GM19025 (cell line): ENCODE measurements around the gene TMEM63A.
A peak's percentile ranks its signal among the peaks of the same experiment; 100 is the strongest.

Experiments
- ATAC-seq: cut with Tn5 transposase; IDR thresholded peaks from one replicate; pipeline ENCODE4 v1.9.1; 2021; ENCODE audit warnings: mild to moderate bottlenecking, low read depth, moderate library complexity; ENCODE audit not compliant: unreplicated experiment

TMEM63A gene

DNA sequence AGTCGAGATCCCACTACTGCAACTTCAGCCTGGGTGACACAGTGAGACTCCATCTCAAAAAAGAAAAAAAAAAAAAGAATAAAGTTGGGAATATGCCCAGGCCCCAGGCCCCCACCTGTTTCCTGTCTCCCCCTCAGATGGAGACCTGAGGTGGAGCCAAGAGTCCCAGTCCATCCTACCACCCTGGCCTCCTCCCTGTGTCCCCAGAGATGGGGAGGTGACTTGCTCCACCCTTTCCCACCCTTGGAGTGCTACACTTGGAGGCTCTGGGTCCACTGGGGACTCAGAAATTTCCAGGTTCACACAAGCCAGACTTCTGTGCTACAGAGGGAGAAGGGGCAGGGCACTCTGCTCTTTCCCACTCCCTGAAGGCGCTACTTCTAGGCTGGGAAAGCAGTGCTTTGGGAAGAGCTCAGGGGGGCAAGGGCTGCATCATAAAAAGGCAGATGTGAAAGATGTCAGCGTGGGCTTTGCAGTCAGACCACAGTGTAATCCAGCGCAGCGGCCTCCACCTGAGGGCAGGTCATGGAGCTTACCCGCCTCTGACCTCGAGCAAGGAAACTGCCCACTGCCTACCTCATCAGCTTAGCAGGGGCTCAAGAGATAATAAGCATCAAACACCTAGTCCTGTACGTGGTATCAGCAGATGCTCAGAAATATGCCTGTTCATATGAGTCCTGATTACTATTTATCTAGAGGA is 13.4 kb downstream of the TMEM63A start:
- no peak for ATAC-seq

DNA sequence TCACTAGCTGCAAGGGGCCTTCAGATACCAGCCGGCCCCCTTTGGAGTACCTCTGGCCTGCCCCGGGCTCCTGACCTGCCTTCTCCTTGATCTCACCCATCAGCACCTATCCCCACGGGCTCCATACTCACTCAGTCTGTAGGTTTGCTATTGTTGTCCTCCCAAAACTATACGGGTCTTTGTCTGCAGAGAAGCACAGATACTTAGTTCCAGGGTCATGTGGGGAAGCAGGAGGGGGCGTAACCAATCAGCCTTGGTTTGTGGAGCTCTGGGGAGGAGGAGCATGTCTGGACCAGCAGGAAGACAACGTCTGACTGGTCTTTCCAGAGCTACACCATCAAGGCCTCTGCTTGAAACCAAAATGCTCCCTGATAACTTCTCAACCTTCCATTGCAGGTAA is 15.2 kb downstream of the TMEM63A start:
- no peak for ATAC-seq

DNA sequence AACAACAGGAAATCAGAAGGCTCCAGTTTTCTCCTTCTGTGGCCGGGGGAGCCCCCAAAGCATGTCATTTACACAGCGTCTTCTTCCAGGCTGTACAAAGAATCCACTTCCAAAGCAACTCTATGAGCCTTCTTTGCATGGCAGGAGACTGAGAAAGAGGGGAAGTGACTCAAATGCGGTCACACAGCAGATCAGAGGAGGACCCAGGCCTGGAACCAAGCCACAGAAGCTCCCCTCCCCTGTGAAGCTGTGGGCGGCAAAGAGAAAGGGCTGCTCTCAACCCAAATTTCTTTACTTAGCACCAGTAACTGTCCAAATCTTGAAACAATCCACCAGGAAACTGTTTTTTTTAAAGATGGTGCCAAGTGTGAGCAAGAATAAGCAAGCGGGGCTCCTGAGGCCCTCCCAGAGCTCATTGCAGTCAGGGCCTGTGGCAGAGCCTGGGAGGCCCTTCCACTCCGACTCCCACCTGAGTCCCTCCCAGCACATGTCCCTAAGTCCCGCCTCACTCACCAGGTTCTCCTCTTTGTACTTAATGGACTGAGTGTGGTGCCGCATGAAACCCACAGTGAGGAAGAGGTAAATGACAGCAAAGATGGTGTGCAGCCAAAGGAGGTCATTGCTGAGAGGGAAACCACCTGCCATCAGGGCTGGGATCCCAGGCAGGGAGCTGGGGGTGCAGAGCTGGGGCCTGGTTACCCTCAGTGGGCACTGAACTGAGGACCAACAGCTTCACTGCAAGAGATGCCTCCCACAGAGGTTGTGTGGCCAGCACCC is 15.9 kb downstream of the TMEM63A start:
- ATAC-seq: no peak

DNA sequence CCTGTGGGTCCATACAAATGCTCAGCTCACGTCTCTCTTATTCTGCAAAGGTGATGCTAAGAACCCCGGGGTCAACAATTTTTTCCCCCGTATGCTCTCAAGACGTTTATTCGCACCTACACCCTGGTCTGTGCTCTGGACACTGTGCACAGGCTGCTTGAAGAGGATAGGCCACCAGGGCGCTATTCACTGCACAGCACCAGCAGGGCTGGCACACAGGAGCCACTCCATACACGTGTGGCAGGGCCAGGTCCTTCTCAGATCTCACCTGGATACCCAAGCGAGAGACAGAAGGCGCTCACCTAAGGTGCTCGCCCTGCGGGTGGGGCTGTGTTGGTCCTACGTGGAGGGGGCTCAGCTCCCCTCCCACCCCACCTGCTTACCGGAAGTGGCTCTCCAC is 16.7 kb downstream of the TMEM63A start:
- no peak for ATAC-seq

DNA sequence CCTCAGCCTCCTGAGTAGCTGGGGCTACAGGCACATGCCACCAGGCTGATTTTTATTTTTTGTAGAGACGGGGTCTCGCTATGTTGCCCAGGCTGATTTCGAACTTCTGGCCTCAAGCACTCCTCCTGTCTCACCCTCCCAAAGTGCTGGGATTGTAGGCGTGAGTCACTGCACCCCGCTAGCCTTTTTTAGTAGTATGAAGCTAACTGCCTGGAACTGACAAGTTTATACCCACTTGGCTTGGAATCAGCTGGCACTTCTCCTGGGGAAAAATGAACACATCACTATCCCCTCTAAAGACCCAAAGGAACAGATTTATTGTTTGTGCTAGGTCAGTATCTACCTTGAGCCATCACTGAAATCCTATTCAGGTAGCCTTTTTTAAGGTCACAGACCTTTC is 19.0 kb downstream of the TMEM63A start:
- ATAC-seq: no peak

DNA sequence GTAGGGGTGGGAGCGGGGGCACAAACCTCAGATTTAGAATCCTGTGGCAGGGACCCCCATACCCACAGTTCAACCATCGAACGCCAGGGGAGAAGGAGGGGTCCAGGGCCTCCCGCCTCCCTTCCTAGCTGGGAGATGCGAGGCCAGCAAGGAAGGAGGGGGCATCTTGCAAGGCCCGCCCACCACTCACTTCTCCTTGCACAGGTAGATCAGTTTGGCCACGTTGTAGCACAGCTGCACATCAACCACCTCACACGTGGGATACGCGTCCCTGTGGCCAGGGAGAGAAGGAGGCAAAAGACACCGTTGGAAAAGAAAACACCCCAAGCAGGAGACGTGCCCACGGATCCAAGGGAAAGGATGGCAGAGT is 19.6 kb downstream of the TMEM63A start:
- ATAC-seq: no peak

DNA sequence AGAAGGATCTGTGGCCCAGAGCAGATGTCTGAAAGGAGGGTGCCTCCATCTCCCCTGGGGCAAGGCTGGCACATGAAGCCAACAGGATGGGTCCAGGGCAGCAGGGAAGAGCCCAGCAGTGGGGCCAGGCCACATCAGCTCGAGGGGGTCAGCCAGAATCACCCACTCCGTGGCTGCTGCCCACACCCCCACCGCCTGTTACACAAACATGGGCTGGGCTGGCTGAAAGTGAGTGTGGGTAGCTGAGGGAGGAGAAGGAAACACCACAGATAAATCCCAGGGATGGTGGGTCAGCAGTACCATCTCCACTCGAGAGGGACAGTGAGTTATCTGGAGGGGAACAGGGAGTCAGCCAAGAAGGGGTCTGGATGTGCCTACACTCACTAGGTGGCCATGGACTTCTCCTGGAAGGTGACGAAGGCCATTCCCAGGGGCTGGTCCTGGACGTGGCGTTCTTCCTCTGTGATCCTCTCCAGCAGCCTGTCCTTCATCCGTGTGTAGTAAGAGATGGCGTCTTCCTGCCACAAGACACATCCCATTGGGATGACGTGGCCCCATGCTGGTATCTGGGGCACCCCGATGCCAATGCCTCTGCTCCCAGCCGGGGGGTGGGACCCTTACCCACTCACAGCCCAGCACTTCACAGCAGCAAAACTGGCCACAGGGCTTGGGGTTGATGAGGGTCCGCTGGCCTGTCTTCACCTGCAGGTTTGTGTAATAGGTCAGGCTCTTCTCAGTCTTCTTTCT is 20.2 kb downstream of the TMEM63A start:
- no peak for ATAC-seq

DNA sequence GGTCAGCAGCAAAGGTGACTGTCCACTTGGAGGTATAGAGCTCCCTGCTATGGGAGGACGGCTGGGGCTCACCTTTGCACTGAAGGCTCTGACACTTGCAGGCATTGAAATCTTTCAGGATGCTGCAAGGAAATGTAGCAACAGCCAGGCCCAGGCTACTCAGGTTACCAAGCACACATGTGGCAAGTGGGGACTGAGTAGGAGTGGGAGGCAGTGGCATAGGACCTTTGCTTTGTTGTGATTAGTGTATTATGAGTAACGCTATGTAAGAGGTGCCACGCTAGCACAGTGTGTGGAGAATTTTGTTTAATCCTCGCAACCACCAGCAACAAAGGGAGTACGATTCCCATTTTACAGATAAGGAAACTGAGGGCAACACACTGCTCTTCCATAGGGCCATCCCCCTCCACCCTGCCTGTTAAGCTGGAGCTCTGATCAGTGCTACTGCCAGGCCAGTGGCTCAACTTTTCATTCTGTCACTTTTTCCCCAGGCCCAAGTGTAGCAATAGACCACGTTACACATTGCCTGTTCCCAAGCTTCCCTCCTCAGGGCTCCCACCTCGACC is 21.2 kb downstream of the TMEM63A start:
- ATAC-seq: no peak

DNA sequence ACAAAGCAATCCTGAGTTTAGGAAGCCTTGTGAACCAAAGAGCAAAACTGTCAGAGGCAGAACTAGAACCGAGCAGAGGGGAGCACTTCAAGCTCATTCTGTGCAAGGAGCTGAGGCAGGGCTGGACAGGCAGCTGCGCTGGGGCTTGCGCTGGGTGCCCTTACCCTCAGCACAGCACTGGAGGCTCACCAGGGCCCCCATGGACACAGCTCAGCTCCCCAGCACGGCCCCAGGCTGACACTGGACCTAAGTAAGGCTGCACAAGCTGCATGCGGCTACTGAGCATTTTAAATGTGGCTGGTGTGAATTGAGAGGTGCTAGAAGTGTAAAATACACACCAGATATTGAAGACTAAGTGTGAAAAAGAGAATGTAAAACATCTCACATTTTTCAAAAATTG is 22.1 kb downstream of the TMEM63A start:
- no peak for ATAC-seq

DNA sequence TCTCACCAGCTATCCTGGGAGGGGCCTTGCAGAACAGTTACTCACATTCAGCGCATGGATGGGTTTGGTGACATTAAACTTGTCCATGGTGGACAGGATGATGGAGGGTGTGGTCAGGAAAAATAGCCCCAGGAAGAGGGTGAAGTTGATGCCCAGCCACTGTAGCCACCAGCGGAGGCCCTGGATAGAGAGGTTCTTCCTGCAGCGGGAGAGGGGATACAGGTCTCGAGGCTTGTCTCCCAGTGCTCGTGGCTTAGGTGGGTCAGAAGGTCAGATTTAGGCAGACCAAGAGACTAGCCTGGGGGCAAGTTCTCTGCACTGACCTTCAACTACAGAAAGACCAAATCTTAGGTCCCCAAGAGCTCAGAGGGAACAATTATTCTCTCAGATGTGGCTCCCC is 23.0 kb downstream of the TMEM63A start:
- no peak for ATAC-seq

DNA sequence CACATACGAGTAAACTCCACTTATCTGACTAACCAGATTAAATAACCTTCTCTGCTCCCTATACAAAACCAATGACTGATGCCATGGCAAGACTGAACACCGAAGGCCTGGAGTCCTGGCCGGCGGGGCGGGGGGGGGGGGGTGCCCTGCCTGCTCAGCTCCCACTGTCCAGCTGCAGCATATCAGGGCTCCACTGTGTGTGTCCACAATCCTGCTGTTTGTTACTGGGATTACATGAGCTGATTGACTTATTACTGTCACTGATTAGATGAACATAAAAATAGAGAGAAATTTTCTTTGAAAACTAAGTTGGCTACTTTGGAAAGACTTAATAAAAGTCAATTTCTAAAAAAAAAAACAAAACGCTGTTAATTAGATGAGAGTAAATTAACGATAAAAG is 24.9 kb downstream of the TMEM63A start:
- ATAC-seq: no peak

DNA sequence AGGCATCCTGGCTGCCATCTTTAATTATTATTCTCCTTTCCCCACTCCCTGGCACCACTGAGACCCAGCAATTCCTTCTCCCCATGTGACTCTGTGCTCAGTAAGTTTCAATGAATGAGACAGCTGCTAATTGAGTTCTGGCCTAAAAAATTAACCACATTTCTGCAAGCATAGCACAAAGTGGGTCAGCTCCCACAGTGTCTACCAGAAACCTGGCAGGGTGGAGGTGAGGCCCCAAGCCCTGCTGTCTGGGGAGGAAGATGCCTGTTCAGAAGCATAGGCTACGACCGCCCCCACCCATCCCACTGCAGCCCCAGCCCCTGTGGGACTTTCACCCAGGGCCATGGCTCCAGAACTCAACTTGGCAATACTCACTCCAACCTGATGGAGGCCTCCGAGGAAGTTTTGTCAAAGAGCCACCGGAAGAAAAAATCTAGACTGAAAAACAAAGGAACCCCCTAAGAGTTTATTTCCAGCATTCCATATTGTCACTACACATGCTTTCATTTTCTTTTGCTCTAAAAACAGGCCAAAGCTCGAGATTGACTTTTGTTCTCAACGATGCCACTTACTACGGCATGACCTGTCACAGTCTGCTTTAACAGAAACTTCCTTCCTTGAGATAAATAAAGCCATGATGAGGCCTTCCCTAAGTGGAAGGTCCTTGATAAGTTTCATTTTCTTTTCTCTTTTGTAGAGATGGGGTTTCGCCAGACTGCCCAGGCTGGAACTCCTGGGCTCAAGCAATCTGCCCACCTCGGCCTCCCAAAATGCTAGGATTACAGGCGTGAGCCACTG is 26.5 kb downstream of the TMEM63A start:
- ATAC-seq: no peak

DNA sequence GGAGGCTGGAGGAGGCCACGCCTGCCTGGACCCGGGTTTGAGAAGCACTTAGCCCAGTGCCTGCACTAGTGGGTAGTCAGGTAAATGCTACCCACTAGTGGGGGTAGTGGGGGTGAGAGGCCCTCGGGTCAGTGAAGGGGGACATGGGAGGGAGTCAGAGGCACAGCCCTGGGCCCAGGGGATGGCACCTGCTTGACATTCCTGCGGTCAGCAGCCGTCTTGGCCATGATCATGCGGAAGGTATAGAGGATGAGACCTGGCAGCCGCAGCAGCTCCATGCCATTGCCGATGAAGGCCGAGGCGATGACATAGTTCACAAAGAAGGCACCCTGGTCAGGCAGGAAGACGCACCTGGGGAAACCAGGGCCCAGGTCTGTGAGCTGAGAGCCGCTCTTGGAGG is 28.7 kb downstream of the TMEM63A start:
- no peak for ATAC-seq

DNA sequence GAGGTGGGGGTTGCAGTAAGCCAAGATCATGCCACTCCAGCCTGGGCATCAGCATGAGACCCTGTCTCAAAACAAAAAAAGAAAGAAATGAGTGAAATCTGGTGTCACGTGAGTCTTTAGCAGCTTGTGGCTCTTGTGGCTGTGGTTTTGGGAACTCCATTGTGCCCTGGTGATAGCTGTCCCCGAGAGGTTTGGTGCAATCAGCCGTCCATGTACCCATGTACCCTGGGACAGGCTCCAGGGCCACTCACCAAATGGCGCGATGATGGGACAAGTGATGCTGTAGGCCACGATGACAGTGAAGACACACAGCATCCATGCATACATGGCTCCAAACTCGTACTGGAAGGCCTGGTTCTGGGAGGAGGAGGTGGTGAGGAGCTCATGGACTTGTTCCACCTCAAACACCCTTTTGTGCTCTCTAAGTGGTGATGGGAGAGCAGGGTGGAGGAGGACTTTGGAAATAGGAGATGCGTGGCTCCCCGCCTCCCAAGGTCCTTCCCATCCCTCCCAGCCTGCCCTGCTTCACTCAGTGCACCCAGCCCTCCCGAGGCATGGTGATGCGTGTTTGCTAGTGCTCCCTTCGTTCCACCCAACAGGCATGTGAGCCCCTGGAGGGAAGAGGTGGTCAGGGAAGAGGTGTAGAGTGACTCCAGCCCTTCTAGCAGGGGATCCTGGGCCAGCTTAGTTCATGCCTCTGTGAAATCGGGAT is 29.6 kb downstream of the TMEM63A start:
- no peak for ATAC-seq

DNA sequence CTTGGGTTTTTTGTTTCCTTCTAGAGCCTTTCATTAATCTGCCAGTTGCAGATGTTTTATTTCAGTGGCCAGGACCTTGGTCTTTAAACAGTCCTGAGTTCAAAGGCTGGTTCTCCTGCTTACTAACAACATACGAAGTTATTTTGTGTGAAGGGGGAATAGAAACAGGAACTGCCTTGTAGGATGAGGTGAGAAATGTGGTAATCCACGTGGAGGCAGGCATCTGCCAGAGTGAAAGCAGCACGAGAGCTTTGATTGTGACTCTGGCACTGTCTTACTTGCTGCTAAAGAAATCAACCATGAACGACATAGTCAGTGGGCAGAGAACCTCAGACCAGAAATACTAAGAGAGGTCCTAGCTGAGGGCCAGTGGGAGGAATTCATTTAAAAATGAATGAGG is 30.4 kb downstream of the TMEM63A start:
- ATAC-seq: peak; percentile 51

DNA sequence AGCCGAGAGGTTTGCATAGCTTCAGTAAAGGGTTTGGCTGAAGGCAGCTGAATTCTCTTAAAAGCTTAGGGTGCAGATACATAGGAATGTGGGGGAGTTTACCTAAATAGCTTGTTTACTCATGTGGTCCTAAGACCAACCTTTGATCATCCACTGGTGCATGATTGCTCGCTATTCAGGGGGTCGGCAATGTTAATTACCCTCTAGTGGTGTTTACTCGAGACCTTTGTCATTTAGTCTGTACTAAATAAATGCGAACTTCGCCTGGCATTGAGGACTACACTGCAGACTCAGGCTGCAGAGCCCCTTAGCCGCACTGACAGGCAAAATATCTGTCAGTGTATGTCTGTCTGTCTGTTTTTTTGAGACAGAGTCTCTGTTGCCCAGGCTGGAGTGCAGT is 31.8 kb downstream of the TMEM63A start:
- no peak for ATAC-seq

DNA sequence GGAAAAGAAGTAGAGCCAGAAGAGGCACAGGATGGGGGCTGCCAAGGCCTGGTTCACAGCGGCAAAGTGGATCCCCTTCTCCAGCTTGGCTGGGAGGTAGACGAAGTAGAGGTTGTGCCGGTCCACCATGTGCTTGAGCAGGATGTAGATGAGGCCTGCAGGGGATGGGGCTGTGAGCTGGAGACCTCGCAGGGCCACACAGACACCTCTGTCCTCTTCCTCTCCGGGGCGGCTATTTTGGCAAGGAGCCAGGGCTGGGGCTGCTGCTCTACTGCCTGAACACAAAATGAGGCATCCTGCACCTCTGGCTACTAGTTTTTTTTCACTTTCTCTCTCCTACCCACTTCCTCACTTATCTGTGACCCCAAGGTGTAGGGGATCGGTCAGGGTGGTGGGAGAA is 32.3 kb downstream of the TMEM63A start:
- no peak for ATAC-seq

DNA sequence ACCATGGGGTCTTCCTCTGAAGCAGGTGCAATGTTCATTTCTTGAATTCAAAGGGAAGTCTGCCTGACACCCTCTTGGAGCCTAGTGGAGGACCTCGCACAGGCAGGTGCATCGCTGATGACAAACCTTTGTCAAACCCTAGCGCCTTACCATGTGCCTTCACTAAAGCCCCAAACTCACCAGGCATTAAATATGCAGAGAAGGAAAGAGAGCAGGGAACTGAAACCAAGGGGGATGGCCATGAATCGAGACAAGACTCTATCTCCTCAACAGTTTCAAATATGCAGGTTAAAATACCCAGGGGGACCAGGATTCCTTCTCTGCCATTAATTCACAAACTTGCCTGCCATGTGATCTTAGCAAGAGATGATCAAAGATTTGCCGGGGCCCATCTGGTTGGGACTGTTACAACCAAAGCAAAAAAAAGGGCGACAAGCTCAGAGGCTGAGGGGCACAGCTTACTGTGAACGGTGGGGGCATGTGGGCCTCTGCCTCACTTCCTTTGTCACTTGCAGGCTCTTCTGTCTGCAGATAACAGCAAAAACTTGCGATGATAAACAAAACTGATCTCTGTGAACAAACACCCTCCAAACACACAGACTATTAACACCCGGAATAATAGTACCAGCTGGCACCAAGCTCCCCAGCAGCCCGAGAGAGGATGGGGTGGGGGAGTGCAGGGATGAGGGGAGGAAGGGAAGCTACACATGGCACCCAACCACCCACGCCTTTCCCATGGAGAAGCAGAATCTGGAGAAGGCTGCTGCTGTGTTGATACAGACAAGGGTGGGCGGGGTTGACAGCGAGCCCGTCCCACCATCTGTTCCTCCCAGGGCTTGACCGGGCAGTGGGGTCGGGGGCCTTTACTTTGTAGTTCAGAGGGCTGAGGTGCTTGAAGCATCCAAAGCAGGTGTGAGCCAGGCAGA is 33.9 kb downstream of the TMEM63A start:
- ATAC-seq: peak; percentile 51

DNA sequence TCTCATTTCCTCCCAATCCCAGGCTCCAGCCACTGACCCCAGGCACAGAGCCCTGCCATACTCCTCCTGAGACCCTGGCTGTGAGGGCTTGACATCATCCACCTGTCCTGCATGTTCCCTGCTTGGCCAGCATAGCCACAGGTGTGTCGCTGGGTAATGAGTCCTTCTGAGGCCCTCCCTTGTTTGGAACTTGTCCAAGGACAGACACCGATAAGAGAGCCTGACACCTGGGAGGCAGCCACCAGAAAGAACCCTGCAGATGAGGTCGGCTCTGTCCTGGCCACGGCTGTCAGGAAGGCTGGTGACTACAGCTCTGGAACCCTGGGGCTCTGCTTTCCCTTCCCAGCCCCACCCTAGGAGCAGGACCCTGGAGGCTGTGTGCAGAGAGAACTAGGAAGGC is 34.6 kb downstream of the TMEM63A start:
- ATAC-seq: no peak
